NOMO-1 (cell line): Measurements from ENCODE around the gene EPS15.
A peak's percentile ranks its signal among the peaks of the same experiment; 100 is the strongest.
"Not testable (repeated sequence)": the region's sequence is repeated elsewhere in the genome, so short reads cannot be mapped to it uniquely, and the experiment has no call there.

Source experiments
- DNase-seq, 2 experiments: peaks; one replicate each; lab custom pipeline; 2025; ENCODE audit not compliant: unreplicated experiment in 2 of 2; lab: John Stamatoyannopoulos, UW

The EPS15 gene

GRCh38 chr1:51515982-51516648 is 3.0 kb downstream of the EPS15 start:
- DNase-seq: no peak

DNA sequence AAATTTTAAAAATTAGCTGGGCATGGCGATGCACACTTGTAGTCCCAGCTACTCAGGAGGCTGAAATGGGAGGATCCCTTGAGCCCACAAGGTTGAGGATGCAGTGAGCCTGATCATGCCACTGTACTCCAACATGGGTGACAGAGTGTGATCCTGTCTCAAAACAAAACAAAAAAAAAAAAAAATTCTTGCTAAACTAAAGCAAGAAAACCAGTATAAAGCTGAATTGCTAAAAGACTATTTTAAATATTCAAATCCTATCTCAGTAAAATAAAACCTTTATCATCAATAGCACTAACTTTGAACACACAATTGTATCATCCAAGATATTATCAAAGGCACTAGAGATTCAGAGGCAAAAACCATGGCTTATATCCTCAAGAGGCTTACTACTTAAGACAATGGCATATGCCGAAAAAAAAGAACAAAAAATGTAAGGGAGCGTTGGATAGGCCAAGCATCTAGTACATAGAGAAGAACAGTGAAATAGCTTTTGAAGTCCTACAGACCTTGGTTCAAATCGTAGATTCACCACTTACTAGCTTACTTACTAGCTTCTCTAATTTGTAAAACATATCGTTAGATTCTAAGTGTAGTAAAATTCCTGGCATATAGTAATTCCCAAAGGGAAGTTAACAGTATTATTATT is 3.6 kb downstream of the EPS15 start:
- no peak for DNase-seq

- DNase-seq: no peak
Measured at GRCh38 chr1:51514733-51515132, 4.3 kb downstream of the EPS15 start.

DNA sequence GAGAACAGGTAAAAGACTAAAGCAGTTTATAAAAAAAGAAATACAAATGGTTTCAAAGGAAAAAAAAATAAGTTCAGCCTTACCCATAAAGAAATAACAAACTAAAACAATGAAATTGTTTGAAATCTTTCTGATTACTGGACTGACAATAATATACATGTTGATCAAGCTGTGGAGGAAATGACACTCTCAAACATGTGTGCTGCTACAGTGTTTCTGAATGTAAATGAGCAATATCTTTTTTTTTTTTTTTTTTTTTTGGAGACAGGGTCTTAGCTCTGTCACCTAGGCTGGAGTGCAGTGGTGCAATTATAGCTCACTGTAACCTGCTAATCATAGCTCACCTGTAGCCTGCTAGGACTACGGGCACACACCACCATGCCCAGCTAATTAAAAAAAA is 6.5 kb downstream of the EPS15 start:
- DNase-seq: no peak

DNA sequence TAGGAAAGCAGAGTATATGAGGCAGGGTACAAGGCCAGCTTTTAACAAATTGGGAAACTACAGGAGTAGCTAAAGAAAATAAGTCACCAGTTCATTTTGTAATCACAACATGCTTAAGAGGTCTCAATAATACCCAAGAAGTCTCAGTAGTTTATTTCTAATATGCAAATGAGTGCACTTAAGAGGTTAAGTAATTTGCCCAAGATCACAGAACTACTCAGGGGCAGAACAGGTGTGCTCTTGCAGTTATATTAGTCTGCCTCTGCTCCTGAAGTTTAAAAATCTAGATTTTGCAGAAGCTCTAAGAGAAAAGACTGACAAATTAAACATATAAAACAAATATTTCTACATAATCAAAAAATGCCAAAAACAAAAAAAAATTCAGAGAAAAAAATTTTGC is 6.9 kb downstream of the EPS15 start:
- DNase-seq: no peak

DNA sequence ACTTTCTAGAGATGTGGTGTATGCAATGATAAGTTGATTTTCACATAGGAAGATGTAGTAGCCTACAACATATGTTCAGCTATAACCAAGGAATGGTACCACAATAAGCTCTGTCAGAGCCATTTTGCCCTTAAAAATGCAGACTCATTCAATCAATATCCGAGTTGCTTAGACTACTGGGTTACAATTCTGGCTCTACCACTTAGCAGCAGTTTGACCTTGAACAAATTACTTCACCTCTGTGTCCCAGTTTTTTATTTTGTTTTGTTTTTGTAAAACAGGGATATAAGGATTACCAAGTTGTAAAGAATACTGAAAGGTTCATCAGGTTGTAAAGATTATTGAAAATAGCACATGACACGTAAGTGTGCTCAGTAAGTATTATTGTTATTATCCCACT is 9.3 kb downstream of the EPS15 start:
- DNase-seq: no peak

DNA sequence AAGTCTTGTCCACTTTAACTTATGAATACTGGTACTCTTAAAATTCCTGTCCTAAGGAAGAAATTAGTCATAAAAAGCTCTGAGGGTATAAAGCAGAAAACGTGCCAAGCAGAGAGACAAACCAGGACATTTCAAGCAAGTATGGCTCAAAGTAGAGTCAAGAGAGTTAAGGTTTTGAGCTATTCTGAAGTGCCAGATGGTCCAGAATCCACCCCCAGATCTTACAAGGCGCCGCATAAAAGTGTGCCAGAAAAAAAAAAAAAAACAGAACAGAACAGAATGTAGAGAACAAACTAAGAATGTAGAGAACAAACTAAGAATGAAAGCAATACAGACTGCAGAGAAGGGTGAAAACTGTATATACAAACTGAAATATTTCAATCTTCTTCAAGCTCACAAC is 12.5 kb downstream of the EPS15 start:
- no peak for DNase-seq

DNA sequence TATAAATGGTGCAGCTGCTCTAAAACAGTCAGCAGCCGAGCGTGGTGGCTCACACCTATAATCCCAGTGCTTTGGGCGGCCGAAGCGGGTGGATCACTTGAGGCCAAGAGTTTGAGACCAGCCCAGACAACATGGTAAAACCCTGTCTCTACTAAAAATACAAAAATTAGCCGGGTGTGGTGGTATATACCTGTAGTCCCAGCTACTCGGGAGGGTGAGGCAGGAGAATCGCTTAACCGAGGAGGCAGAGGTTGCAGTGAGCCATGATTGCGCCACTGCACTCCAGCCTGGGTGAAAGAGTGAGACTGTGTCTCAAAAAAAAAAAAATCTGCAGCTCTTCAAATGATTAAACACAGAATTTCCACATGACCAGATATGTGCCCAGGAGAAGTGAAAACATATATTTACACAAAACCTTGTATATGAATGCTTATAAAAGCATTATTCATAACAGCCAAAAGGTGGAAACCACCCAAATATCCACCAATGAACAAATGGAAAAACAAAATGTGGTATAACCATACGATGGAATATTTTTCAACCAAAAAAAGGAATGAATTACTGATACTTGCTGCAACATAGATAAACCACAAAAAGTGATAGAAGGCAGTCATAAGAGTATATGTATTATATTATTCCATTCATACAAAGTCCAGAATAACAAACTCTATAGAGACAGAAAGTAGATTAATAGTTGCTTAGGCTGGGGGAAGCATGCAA is 14.1 kb downstream of the EPS15 start:
- DNase-seq: no peak

- not testable (repeated sequence) for DNase-seq
Measured at GRCh38 chr1:51501218-51501630, 17.8 kb downstream of the EPS15 start.

DNA sequence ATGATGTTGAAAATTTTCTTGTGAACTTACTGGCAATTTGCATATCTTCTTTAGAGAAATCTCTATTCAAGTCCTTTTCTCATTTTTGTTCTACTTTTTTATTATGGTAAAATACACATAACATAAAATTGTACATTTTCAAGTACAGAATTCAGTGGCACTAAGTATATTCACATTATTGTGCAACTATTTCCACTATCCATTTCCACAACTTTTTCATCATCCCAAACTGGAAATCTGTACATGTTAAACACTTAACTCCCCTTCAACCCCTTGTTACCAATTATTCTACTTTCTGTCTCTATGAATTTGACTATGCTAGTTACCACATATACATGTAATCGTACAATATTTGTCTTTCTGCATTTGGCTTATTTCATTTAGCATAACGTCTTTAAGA is 19.4 kb downstream of the EPS15 start:
- no peak for DNase-seq

DNA sequence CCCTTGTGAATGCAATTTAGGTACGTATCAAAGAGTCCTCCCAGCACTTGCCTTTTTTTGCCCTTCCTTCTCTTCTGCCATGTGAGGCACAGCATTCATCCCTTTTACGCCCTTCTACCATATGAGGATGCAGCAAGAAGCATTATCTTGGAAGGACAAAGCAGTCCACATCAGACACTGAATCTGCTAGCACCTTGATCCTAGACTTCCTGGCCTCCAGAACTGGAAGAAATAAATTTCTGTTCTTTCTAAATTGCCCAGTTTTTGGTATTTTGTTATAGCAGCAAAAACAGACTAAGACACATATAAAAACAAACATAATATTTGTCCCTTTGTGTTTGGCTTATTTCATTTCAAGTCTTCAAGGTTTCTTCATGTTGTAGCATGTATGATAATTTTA is 20.1 kb downstream of the EPS15 start:
- no peak for DNase-seq

DNA sequence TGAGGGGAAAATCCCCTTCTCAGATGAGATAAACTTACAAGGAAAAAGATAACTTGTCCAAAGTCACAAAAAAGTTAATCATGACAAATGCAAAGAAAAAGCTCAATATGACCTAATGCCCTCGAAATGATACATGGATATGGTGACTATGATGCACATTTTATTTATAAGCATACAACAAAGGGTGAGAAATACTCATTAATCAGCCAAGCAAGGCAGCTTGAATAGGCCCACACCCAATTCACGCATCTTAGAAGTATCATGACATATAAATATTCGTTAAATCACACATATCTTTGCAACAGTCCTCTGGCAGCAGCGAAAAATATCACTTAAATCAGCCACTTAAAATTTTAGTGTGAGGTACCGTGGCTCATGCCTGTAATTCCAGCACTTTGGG is 21.7 kb downstream of the EPS15 start:
- DNase-seq: no peak

DNA sequence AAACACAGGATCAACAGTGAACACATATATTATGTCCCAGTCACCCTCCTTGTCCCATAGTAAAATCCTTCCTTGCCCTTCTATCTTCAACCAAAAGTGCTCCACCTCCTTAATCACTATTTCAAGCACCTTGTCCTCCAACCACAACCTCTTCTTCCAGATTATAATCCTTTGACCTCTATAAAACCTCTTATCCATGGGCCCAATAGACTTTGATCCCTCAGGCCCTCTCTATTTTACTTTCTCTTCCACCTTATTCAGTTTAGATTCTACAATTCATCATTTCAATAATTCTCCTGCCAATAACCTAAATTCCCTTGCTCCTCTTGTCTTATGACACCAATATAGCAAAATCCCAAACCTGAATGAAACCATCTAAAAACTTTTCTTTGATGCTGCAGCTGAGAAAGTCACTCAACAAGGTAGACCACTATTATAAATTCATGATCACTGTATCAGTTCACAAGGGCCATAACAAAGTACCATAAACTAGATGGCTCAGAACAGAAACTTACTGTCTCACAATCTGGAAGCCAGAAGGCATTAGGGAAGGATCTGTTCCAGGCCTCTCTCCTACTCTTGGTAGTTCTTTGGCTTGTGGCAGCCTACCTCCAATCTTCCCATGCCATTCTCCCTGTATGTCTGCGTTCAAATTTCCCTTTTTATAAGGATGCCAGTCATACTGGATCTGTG is 24.8 kb downstream of the EPS15 start:
- DNase-seq: no peak

DNA sequence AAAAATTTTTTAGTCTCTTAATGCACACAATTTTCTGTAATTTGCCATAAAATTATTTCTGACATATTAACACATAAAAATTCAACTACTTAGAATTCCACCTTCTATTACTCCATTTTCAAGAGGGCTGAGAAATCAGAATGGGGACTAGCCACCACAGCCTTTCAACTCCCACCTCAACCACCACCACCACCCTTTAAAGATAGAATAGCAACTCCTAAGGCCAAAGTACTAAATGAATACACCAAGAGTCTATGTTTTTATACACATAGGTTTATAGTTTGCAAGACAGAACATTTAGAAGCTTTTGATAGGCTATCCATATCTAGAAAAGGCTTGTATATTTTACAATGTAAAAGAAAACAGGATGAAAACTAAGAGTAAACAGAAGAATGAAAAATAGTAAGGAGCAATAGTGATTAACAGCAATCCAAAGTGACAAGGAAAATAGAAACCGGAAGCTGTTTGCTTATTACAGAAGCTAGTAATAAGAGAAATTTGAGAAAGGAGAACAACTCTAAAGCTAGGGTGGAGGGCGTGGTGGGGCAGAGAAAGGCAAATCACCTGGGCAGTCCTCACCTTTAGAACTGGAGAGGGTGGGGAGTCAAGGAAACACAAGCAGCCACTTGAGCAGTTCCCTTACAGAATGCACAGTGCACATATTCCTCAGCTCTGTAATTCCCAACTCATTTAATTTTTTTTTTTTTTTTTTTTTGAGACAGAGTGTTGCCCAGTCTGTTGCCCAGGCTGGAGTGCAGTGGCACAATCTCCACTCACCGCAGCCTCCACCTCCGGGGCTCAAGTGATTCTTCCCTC is 27.7 kb downstream of the EPS15 start:
- peak; percentile 68 to 82 for DNase-seq

GRCh38 chr1:51489472-51489871 is 29.6 kb downstream of the EPS15 start:
- DNase-seq: no peak

GRCh38 chr1:51488372-51489050 is 30.6 kb downstream of the EPS15 start:
- no peak for DNase-seq

DNA sequence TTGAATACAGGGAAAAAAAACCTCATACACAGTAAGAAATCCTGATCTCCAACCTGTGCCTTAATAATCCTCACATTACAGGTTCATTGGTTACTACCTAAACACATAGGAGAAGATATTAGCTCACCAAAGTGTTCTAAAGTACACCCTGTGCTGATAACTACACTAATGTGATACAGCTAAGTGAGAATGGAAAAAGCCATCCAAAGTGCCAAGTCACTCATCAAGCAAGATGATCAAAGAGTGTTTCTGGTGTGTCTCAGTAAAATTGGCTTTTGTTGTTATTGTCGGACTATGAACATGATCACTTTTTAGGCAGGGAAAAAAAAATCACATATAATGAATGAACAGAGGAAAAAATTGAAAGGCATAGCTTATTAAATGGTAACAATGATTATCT is 31.4 kb downstream of the EPS15 start:
- no peak for DNase-seq

DNA sequence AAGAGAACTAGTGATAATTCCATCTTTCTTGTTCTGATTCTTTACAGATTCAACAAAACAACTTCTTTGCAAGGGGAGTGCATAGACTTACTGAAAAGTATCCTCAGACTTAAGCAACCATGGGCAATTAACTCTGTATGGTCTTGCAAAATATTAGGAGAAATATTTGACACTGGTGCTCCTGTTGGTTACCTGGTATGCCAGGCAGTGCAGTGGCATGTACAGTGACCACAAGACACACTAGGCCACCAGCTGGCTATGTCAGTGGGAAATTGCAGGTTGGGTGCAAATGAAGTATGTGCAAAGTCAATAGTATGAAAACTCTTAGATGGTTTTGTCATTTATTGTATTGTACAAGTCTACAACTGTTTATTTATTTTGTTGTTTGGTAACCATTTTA is 34.5 kb downstream of the EPS15 start:
- no peak for DNase-seq

DNA sequence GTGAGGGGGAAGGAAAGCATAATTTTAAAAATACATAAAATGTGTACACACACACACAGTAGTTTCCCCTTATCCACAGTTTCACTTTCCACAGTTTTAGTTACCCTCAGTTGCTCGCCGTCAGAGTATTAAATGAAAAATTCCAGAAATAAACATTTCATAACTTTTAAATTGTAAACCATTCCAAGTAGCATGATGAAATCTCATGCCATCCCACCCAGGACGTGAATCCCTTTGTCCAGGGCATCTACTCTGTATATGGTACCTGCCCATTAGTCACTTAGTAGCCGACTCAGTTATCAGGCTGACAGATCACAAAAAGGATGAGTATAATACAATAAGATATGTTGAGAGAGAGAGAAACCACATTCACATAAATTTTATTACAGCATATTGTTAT is 36.2 kb downstream of the EPS15 start:
- DNase-seq: no peak
